Choroid plexus epithelial cell (primary cell): ENCODE measurements around the gene PRPF6.
"Not testable (repeated sequence)": the region's sequence is repeated elsewhere in the genome, so short reads cannot be mapped to it uniquely, and the experiment has no call there.

Source experiments
- DNase-seq: peaks from one replicate; pipeline ENCODE4 v3.0.0-alpha.2; 2010; ENCODE audit warnings: low read depth
- H3K4me3 ChIP-seq: 2 replicates; pipeline ENCODE4 v1.5.1; 2011; ENCODE audit warnings: low read depth, mild to moderate bottlenecking, control low read depth, low read length, moderate library complexity
- TF ChIP-seq, protein P1 (sequence below): conservative IDR thresholded peaks from 2 replicates; pipeline ENCODE4 v1.5.1; 2011; ENCODE audit warnings: low read depth, mild to moderate bottlenecking, control low read depth, inconsistent platforms, low read length, moderate library complexity

Gene PRPF6

DNA sequence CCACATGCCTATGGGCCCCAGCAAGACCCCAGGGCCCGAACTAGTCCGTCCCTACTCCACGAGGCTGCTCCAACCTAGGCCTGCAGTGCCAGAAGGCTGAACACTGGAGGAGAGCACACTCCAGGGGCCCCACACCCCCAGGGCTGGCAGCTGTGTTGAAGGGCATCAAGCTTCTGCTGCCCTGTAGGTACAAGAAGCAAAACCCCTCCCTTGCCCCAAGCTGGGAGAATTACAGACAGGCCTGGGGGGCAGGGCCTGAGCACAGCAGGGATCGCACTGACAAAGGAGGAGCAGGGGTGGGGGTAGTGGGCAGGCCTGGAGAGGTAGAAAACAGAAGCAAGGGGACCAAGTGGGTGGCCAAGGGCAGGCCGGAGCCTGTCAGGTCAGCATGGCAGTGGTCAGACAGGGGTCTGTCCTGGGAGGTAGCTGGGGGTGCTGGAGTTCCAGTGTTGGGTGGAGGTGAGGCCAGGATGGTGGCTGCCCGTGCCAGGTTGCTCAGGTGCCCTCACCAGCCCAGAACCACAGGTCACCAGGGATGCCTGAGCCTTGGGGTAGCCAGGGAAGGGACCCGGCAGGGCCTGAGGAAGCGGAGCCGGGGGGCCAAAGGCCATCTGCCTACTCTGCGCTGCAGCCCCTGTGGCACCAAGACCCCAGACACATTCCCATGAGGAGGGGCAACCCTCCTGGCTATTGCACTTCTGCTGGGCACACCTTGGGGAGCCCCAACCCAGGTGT lies 21.8 kb upstream of the PRPF6 start:
- TF ChIP-seq, protein P1, sequence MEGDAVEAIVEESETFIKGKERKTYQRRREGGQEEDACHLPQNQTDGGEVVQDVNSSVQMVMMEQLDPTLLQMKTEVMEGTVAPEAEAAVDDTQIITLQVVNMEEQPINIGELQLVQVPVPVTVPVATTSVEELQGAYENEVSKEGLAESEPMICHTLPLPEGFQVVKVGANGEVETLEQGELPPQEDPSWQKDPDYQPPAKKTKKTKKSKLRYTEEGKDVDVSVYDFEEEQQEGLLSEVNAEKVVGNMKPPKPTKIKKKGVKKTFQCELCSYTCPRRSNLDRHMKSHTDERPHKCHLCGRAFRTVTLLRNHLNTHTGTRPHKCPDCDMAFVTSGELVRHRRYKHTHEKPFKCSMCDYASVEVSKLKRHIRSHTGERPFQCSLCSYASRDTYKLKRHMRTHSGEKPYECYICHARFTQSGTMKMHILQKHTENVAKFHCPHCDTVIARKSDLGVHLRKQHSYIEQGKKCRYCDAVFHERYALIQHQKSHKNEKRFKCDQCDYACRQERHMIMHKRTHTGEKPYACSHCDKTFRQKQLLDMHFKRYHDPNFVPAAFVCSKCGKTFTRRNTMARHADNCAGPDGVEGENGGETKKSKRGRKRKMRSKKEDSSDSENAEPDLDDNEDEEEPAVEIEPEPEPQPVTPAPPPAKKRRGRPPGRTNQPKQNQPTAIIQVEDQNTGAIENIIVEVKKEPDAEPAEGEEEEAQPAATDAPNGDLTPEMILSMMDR, result no peak
- no peak overlapping the region for H3K4me3 ChIP-seq
- no peak for DNase-seq

DNA sequence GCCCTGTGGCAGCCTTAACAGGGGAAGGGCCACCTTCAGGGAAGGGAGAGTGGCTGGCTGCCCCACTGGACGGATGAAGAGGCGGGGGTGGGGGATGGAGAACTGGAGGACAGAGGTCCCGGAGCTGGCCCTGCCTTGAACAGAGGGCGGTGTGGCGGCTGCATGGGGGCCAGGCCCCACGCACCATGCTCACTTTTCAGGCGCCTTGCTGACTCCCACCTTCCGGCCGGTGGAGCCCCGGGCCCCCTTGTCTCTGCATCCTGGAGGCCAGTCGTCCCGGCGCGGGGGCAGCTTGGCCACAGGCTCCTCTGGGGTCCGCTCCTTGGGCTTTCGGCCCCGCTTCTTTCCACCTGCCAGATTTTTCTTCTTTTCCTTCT lies 21.2 kb upstream of the PRPF6 start:
- TF ChIP-seq, protein P1, result no peak
- no peak for DNase-seq
- H3K4me3 ChIP-seq, result no peak overlapping the region

DNA sequence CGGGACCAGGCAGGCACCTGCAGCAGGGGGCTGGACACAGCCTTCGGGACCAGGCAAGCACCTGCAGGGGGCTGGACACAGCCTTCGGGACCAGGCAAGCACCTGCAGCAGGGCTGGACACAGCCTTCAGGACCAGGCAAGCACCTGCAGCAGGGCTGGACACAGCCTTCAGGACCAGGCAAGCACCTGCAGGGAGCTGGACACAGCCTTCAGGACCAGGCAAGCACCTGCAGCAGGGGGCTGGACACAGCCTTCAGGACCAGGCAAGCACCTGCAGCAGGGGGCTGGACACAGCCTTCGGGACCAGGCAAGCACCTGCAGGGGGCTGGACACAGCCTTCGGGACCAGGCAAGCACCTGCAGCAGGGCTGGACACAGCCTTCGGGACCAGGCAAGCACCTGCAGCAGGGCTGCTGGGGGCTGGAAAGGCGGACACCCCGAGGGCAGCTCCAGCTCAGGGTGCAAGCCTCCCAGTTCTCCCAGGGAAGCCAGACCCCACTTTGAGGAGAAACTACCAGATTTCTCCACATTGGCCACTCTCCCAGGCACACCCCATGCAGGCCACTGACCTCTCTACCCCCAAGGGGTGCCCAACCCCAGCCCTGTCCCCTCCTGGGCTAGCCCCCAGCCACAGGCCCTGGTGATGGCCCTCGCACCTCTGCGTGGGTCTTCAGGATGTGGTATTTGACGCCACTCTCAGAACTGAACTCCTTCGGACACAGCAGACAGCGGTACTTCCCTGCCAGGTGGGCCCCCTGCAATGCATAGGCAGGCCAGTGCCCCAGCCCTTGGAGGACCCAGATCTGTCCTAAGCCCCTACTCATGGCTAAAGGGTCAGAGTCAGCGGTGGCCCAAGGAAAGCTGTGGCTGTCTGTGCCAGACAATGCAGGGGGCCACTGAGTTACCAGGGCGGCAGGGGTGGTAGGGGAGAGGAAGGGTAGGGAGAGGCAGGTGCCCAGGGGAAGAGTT lies 20.0 kb upstream of the PRPF6 start:
- not testable (repeated sequence) for H3K4me3 ChIP-seq, DNase-seq

DNA sequence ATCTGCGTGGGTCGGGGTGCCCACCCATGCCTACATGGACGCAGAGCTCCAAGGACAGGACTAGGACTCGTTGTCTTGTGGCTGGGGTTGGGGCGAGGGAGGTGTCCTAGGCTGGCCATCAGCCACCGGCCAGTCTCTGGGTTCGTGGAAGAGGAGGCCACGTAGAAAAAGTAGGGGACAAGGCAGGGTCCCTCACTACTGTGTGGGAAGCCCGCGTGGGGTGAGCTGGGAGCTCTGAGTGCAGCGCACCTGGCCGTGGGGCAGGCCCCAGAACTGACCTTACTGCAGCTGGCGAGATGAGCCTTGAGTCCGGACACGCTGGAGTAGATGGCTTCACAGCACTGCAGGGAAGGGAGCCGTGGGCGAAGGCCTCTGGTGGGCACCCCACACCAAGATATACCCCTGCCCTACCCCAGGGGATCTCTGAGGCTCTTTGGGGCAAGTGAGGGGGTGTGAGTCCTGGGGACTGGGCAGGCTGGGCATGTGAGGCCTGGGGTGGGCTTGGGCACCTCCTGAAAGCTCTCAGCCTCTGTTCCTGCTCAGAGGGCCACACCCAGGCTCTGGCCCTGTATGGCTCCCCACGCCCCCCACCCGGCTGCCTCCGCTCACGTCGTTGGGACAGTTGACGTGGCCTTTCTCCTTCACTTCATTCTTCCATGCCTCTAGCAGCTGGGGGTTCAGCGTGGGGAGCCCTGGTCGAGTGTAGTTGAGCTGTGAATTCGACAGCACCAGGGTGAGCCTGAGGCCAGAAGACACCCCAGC lies 19.1 kb upstream of the PRPF6 start:
- DNase-seq, result no peak
- H3K4me3 ChIP-seq, result no peak overlapping the region
- TF ChIP-seq, protein P1, result no peak

DNA sequence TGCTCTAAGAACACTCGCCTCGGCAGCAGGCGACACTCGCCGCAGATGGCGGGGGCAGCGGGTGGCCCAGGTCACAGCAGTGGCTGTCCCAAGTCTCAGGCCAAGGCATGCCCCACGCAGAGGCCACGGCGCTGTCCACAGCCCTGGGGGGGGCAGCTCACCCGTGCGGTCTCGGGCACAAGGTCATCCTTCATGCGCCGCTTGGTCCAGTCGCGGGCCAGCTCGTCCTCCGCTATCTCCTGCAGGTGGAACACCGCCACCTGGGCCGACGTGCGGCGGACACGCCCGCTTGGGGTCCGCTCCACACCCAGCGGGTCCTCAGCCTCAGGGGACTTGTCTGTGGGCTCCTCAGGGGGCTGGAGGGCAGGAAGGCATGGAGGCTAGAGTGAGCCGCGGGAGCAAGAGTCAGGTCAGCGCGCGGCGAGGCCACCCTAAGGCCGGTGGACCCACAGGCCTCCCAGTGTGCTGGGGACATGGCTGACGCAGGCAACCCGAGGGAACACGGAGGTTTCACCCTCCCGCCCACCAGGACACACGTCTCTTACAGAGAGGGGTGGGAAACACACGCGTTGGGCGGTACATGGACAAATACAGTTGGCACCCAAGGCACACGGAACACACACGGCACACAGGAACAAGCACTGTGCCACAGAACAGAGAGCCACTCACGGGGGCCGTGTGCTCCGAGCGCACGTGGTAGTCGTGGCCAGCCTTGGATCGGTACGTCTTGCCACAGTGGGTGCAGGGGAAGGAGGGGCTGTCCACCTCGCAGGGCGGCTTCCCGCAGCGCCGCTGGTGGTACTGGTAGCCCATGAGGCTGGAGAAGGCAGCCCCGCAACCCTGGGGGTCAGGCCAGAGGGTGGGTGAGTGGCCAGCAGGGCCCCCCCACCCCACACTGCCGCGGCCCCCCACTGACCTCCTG lies 18.2 kb upstream of the PRPF6 start:
- no peak overlapping the region for H3K4me3 ChIP-seq
- TF ChIP-seq, protein P1, result no peak
- no peak for DNase-seq

DNA sequence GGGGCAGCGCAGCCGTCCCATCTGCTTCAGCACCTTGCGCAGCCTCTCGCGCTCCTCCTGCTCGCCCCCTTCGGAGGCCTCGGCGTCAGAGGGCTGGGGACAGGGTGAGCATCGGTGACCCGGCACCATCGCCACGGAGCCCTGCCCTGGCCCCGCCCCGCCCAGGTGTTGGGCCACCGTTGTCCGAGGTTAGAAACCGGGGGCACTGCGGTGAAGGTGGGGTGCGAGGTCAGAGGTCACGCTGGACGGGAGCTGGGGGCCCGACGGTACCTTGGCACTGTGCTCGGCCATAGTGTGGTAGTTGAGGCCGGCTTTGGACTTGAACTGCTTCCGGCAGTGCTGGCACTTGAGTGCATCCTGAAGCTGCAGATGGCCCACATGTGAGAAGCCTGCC lies 17.6 kb upstream of the PRPF6 start:
- H3K4me3 ChIP-seq, result no peak overlapping the region
- TF ChIP-seq, protein P1, result no peak

More for the DNA sequence above, 17.6 kb upstream of the PRPF6 start:
- DNase-seq, result no peak
